Activated CD8-positive, alpha-beta memory T cell treated with anti-CD3 and anti-CD28 coated beads, Interleukin-2, amount 50 U/mL, for 1 hour (primary cell): ENCODE measurements around the gene EML2.
"Not testable (repeated sequence)": the region's sequence is repeated elsewhere in the genome, so short reads cannot be mapped to it uniquely, and the experiment has no call there.

Experiments
- DNase-seq: peaks from one replicate; pipeline ENCODE4 v3.0.0-alpha.2; 2020; ENCODE audit errors: extremely low read depth

The EML2 gene

DNA sequence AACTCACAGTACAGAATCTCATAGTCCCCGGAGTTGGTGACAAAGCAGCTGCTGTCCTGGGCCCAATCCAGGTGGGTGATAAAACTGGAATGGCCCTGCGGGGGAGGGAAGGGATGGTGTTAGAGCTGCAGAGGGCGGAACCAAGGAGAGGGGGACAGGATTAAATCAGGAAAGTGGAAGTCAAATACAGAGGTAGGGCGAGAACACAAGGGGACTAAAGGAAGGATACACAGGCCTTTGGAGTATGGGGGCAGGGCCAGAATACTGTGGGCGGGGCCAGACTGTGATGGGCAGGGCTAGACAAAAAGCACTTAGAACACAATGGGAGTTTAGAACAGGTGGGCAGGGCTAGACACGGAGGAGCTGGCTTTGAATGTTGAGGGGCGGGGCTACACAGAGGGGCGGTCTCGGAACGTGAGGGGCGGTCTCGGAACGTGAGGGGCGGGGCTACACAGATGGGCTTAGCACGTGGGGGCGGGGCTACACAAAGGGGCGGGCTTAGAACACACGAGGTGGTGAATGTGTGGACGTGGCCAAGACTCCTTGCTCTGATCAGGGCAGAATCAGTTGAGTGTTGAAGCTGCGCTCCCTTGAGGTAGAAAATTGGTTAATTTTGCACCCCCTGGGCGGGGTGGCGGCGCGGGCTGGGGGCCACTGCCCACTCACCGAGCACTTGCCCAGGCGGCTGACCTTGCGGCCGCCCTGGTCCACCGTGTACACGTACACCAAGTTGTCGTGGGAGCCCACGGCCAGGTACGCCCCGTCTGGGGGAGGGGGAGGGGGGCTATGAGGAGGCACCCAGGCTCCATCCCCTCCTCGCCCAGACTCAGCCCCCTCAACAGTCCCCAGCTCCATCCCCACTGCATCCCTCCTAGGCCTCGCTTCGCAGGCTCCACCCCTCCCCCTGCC is 23.1 kb downstream of the EML2 start:
- peak; percentile 25 for DNase-seq

- DNase-seq, result not testable (repeated sequence)
Measured at GRCh38 chr19:45615056-45615455, 24.1 kb downstream of the EML2 start.

DNA sequence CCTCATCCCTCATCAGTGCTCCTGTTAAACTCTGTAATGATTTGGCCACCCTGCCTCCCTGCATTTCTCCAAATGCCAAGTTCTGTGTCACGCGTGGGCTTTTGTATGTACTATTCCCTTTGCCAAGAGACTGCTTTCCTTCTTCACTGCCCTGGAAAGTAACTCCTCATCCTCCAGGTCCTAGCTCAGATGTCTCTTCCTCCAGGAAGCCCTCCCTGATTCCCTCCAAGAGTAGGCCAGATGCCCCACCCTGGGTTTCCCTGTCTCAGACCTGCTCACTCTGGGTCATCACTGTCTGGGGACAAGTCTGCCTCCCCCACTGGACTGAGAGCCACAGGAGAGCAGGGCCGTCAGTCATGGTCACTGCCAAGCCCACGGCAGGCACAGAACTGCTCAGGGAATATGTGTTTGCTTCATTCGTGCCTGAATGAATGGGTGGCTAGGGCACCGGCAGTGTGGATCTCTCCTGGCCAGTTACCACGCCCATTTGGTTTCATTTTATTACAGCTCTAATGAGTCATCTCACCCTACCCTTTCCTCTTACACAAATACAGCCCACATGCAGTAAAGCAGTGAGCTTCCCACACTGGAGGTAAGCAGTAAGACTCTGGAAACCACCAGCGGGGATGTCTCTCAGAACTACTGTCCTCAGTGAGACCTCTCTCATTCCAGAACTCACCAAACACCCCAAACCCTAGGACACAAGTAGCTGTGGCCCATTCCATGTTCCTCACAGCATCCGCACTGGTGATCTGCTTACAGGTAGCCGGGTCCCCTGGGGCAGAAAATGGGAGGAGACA is 25.1 kb downstream of the EML2 start:
- no peak for DNase-seq

- DNase-seq, result no peak
Measured at GRCh38 chr19:45608948-45609347, 30.2 kb downstream of the EML2 start.

GRCh38 chr19:45607071-45608029 is 31.8 kb downstream of the EML2 start:
- no peak for DNase-seq

DNA sequence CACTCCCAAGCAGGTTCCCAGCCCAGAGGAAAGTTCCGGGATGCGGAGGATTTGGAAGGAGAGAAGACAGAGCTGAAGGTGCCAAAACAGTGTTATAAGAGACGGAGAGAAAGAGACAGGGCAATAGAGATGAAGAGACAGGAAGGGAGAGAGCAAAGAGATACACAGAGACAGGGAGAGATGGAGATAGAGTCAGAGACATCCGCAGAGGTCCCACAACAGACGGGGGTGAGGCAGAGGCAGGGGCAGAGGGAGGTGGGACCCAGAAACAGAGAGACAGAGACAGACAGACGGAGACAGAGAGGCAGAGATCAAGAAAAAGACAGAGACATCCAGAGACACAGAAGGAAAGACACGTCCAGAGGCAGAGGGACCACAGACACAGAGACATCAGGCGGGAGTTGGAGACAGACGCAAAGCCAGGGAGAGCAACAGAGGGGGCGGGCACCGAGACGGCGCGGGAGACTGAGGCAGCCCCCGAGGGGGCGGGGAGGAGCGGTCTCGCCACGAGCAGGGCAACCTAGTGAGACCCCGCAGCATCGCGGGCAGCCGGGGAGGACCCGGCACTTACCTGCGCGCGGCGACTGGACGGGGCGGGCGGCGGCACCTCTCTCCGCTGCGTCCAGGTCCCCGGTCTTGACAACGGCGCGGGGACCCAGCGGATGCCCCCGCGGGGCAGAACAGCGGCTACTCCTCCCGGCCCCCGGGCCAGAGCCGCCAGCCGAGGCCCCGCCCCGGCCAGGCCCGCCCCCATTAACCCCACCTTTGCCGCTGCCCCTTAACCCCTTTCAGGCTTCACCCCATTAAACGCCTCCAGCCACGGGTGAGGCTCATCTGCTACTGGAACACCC is 37.4 kb downstream of the EML2 start, which contains the start of gene GPR4:
Gene GPR4, minus strand, starts transcription at position 689 of the 851 bp plus-strand sequence. CDS start 10,346 bp downstream, outside the sequence.
- DNase-seq, result no peak

GRCh38 chr19:45601115-45601514 is 38.1 kb downstream of the EML2 start:
- DNase-seq, result no peak

DNA sequence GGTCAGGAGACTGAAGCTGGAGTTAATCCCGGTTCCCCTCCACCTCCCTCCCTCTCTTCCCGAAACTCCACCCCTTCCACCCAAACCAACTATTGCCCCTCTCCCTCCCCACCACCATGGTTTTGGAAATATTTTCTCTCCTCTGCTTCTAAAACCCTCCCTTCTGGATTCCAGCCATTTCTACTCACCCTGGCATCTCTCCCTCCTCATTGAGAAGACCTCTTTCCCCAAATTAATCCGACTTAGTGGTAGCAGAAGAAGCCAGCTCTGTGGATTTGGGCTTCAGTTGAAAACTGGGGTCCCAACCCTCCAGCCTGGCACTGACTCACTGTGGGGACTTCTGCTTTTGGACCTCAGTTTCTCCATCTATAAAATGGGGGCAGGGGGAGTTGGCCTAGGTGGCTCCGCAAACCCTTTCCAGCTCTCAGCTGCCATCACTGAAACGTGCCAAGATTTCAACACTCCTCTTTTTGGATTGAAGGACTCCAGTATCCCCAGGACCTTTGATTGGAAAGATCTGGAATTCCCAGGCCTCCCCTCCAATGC is 38.8 kb downstream of the EML2 start:
- DNase-seq, result no peak

- no peak for DNase-seq
Measured at GRCh38 chr19:45599286-45599685, 39.9 kb downstream of the EML2 start.

DNA sequence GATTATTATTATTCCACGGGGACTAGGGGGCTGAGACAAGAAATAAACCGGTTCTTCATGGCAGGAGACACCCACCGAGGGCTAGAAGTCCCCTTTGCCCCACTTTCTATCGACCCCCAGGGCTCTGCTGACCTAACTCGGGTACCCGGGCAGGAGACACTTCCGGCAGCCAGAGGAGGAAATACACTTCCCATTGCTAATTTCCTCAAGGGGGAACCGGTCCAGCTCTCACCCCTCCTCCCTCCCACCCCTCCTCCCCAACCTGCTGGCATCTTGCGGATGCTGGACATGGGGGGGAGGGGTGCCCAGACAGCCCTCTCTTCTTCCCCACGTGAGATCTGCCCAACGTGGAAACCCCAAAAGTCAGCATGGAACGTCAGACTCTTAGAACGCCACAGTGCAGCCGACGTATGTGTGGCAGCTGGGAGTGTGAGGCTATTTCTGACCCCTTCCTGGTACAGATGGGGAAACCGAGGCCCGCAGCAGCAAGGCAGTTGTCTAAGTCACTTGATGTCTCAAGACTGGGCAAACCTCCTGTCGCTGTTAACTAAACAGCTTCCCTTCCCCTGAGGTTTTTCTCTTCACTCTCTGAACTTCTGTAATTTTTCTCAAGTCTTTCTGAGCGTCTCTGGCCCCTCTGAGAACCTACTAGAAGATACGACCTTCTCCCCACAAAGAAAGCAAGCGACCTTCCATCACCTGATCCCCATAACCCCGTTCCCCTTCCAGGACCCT is 40.8 kb downstream of the EML2 start:
- DNase-seq, result no peak

DNA sequence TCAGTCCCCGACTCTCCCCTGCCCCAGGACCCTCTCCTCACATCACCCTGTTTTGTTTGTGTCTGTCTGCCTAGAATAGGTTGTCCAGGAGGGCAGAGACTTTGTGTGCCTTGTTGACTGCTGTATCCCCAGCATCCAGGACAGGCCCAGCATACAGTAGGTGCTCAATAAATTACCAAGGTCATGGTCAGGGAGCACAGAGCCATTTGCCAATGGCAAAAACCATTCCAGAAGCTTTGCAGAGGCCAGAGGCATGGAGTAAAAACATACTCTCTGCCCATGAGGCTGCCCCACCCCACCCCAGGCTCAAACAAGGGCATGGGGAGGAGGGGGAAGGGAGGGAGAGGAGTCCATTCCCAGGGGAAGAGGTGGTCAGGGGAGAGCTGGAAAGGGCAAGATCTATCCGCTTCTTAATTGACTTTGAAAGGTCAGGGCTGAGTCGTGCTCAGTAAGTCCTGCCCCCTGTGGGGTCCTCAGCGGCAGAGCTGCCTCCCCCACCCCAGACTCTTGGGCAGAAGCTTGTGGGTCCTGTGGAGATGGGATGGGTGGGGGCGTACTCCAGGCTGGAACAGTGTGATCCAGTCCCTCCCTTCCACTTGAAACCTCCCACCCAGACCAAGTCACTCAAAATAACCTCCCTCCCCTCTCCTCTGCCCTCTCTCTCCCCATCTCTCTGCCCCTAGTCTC is 41.6 kb downstream of the EML2 start:
- DNase-seq, result no peak

GRCh38 chr19:45595814-45596213 is 43.4 kb downstream of the EML2 start:
- DNase-seq, result no peak

DNA sequence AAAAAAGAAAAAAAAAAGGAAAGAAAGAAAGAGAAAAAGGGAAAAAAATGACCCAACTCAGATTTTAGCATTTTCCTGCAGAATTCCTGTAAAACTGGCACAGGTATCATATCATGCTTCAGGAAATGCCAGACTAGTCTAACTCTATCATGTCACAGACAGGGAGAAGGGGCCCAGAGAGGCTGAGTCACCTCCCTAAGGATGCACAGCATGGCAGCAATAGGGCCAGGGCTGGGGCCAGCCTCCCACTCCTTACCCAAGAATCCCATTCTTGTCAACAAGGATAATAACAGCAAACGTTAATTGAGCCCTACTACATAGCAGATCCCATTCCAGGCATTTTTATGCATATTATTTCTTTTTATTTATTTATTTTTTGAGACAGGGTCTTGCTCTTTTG is 45.7 kb downstream of the EML2 start:
- DNase-seq, result no peak

- DNase-seq, result no peak
Measured at GRCh38 chr19:45592366-45592765, 46.8 kb downstream of the EML2 start.

GRCh38 chr19:45591638-45592005 is 47.6 kb downstream of the EML2 start:
- DNase-seq, result no peak

DNA sequence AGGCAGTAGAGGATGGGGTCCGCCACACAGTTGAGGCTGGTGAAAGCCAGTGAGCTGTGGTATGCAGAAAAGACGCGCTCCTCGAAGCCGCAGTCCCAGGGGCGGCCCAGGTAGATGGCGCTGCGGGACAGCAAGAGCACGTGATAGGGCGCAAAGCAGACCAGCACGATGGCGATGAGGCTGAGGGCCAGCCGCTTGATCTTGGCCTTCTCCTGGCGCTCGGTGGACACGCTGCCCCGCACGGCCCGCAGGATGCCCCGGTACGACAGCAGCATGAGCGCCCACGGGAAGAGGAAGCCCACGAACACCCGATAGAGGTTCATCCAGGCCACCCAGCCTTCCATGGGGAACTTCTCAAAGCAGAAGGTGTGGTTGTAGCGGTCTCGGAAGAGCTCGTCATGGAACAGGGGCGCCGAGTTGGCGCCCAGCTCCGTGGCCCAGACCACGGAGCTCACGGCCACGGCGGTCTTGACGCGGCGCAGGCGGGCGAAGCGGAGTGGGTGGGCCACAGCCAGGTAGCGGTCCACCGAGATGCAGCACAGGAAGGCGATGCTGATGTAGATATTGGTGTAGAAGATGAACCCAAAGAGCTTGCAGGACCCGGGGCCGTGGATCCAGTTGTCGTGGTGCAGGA is 48.1 kb downstream of the EML2 start:
- no peak for DNase-seq

DNA sequence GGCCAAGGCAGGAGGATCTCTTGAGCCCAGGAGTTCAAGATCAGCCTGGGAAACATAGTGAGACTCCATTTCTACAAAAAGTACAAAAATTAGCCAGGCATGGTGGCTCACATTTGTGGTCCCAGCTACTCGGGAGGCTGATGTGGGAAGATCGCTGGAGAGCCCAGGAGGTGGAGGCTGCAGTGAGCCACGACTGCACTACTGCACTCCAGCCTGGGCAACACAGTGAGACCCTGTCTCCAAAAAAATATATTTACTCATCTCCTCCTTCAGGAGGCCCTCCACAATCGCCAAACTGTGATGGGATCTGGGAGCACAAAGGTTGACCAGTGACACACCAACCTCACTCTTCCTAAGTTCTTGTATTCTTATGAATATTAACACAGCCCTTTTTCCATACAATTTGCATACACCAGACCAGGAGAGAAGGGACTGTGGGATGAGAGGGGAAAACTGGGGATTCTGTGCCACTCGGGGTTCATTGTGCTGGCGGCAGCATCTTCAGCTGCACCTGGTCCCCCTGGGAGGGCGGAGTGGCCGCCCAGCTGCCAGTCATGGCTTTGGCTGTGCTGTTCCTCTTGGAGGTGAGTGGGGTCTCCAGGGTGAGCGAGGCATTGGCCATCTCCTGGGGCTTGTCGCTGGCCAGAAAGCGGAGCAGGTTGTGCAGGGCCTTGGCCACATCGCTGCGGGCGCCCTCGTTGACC is 48.7 kb downstream of the EML2 start:
- DNase-seq, result no peak

GRCh38 chr19:45589768-45590167 is 49.4 kb downstream of the EML2 start:
- DNase-seq, result no peak
